Ishikawa (cell line): Measurements from ENCODE around the gene UBE2O.
A peak's percentile ranks its signal among the peaks of the same experiment; 100 is the strongest.

Experiments
- CEBPB ChIP-seq: IDR thresholded peaks from 2 replicates; pipeline ENCODE4 v1.6.1; 2012
- CREB1 ChIP-seq: IDR thresholded peaks from 2 replicates; pipeline ENCODE4 v1.6.1; 2012; ENCODE audit warnings: low read depth
- EGR1 ChIP-seq: IDR thresholded peaks from 2 replicates; pipeline ENCODE4 v1.6.1; 2012
- EP300 ChIP-seq: IDR thresholded peaks from 2 replicates; pipeline ENCODE4 v1.6.1; 2012; ENCODE audit warnings: borderline replicate concordance
- FOXM1 ChIP-seq: IDR thresholded peaks from 2 replicates; pipeline ENCODE4 v1.6.1; 2012; ENCODE audit warnings: low read depth, borderline replicate concordance
- NFIC ChIP-seq: IDR thresholded peaks from 2 replicates; pipeline ENCODE4 v1.6.1; 2012
- RAD21 ChIP-seq: IDR thresholded peaks from 2 replicates; pipeline ENCODE4 v1.6.1; 2012; ENCODE audit warnings: low read depth
- TAF1 ChIP-seq: IDR thresholded peaks from 2 replicates; pipeline ENCODE4 v1.6.1; 2012; ENCODE audit warnings: low read depth, mild to moderate bottlenecking
- TCF12 ChIP-seq: IDR thresholded peaks from 2 replicates; pipeline ENCODE4 v1.6.1; 2012; ENCODE audit warnings: low read depth
- TEAD4 ChIP-seq: IDR thresholded peaks from 2 replicates; pipeline ENCODE4 v1.6.1; 2012
- YY1 ChIP-seq: IDR thresholded peaks from 2 replicates; pipeline ENCODE4 v1.6.1; 2012; ENCODE audit warnings: low read depth
- ZBTB7A ChIP-seq: IDR thresholded peaks from 2 replicates; pipeline ENCODE4 v1.6.1; 2012; ENCODE audit warnings: low read depth
- TF ChIP-seq, protein P1 (sequence below): IDR thresholded peaks from 2 replicates; pipeline ENCODE4 v1.6.1; 2012
- TF ChIP-seq, protein P2 (sequence below): IDR thresholded peaks from 2 replicates; pipeline ENCODE4 v1.6.1; 2012
- TF ChIP-seq, protein P3 (sequence below): IDR thresholded peaks from 2 replicates; pipeline ENCODE4 v1.6.1; 2012; ENCODE audit warnings: low read depth, mild to moderate bottlenecking

The UBE2O gene

DNA sequence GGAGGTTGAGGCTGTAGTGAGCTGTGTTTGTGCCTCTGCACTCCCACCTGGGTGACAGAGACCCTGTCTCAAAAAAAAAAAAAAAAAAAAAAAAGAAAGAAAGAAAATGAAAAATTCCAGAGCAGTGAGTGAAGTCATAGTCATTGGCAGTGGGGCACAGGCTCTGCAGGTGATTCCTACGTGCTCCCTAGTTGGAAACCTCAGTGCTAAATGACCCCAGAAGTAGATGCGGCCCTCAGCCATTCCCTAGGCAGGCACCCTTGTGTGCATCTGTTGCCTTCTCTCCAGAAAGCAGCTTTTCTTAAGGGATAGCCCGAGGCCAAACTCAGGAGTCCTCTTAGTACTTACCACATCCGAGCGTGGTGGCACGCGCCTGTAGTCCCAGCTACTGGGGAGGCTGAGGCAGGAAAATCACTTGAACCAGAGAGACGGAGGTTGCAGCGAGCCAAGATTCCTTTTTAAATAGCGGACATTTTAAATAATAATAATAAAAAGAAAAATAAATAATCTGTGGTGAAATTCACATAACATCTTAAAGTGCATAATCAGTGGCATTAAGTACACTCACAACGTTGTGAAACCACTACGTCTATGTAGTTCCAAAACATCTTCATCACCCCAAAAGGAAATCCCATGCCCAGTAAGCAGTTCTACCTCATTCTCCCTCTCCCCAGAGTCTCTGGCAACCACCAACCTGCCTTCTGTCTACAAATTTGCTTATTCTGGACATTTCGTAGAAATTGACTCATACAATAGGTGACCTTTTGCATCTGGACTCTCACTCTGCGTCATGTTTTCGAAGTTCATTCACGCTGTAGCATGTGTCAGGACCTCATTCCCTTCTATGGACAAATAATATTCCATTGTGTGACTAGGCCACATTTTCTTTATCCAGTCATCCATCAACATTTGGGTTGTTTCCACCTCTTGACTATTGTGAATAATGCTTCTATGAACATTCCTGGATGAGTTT lies 81.0 kb downstream of the UBE2O start:
- TF ChIP-seq FOXM1 (no peak), NFIC (no peak), EP300 (peak; percentile 47; the same call in 1 of the 2 replicates), RAD21 (no peak), TEAD4 (peak; percentile 36; the same call in 1 of the 2 replicates), CREB1 (no peak), EGR1 (no peak), CEBPB (no peak), TCF12 (no peak), ZBTB7A (no peak)
- TF ChIP-seq, protein P1, sequence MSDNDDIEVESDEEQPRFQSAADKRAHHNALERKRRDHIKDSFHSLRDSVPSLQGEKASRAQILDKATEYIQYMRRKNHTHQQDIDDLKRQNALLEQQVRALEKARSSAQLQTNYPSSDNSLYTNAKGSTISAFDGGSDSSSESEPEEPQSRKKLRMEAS, result peak; percentile 80
- TF ChIP-seq, protein P2, sequence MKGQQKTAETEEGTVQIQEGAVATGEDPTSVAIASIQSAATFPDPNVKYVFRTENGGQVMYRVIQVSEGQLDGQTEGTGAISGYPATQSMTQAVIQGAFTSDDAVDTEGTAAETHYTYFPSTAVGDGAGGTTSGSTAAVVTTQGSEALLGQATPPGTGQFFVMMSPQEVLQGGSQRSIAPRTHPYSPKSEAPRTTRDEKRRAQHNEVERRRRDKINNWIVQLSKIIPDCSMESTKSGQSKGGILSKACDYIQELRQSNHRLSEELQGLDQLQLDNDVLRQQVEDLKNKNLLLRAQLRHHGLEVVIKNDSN, result no peak
- TF ChIP-seq, protein P3, sequence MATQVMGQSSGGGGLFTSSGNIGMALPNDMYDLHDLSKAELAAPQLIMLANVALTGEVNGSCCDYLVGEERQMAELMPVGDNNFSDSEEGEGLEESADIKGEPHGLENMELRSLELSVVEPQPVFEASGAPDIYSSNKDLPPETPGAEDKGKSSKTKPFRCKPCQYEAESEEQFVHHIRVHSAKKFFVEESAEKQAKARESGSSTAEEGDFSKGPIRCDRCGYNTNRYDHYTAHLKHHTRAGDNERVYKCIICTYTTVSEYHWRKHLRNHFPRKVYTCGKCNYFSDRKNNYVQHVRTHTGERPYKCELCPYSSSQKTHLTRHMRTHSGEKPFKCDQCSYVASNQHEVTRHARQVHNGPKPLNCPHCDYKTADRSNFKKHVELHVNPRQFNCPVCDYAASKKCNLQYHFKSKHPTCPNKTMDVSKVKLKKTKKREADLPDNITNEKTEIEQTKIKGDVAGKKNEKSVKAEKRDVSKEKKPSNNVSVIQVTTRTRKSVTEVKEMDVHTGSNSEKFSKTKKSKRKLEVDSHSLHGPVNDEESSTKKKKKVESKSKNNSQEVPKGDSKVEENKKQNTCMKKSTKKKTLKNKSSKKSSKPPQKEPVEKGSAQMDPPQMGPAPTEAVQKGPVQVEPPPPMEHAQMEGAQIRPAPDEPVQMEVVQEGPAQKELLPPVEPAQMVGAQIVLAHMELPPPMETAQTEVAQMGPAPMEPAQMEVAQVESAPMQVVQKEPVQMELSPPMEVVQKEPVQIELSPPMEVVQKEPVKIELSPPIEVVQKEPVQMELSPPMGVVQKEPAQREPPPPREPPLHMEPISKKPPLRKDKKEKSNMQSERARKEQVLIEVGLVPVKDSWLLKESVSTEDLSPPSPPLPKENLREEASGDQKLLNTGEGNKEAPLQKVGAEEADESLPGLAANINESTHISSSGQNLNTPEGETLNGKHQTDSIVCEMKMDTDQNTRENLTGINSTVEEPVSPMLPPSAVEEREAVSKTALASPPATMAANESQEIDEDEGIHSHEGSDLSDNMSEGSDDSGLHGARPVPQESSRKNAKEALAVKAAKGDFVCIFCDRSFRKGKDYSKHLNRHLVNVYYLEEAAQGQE, result no peak

DNA sequence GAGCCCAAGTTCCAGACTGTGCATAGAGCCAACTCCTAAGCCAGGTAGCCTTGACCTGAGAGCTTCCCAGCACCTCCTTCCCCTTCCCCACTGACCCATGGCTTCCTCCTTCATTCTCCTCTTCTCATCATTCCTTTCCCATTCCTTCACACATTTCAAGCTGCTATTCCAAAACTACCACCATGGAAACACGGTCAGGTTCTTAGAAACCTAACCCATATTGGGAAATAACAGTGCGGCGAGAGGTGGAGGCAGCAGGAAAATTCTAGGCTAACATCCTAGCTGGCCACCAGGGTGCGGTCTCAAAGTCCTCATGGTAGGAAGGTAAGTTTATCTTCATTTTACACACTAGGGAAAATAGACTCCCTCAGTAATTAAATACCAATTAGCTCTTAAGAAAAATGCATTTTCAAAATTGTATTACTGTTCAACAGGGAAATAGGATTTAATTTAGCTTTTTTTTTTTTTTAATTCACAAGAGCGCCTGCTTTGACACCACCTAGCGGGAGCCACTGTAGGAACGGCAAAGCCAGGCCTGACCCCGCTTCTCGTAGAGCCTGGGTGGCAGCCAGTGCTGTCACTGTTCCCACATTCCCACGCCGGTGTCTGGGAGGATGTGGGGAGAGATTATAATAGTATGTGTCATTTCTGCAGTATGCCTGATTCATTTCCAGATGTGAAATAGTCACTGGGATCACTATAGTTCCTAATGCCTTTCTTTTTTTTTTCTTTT lies 82.5 kb downstream of the UBE2O start:
- no peak for TF ChIP-seq EGR1
- 0 out of 2 replicates have a peak, but pooled peaks have one; percentile 23 for TF ChIP-seq NFIC
- no peak for TF ChIP-seq RAD21
- TF ChIP-seq, protein P3, result no peak
- TF ChIP-seq, protein P1, result no peak
- no peak for TF ChIP-seq FOXM1
- no peak for TF ChIP-seq CREB1
- TF ChIP-seq YY1, result no peak
- no peak for TF ChIP-seq CEBPB
- TF ChIP-seq TEAD4, result peak; percentile 31; the same call in 1 of the 2 replicates
- peak; percentile 39; the same call in 1 of the 2 replicates for TF ChIP-seq EP300
- no peak for TF ChIP-seq ZBTB7A
- TF ChIP-seq TAF1, result no peak
- no peak; the same call in 1 of the 2 replicates for TF ChIP-seq TCF12
- TF ChIP-seq, protein P2, result no peak

DNA sequence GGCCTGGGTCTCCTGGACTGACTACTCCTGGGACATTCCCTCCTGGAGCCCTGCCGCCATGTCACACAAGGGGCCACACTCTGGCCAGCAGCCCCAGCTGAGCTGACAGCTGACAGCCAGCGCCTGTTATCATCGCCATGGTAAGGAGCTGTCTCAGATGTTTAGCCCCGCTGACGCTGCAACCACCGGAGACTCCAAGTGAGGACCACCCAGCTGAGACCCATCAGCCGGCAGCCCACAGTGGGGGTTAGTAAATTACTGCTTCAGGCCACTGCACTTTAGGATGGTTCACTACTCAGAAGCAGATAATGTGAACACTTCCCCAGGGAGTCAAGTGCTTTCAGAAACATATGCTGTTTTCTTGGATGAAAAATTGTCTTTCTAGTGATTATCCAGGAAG lies 83.1 kb downstream of the UBE2O start:
- no peak for TF ChIP-seq CREB1
- TF ChIP-seq YY1, result no peak
- TF ChIP-seq EGR1, result no peak
- no peak for TF ChIP-seq RAD21
- TF ChIP-seq, protein P2, result no peak
- TF ChIP-seq CEBPB, result no peak
- no peak for TF ChIP-seq TAF1
- TF ChIP-seq EP300, result no peak

DNA sequence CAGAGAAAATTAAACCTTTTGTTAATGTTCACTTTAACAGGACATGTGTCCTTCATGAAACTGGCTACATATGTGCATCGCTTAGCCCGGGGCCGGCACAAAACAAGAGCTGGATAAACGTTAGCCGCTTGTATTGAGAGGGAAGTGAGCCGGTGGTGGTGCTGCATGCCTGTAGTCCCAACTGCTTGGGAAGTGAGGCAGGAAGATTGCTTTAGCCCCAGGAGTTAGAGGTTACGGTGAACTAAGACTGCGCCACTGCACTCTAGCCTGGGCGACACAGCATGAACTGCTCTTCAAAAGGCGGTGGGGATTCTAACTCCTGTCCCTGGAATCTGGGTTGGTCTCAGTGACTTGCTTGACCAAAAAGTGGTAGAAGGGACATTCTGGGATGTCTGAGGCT lies 83.6 kb downstream of the UBE2O start:
- TF ChIP-seq TCF12, result no peak
- TF ChIP-seq TEAD4, result no peak
- TF ChIP-seq EGR1, result no peak
- TF ChIP-seq, protein P1, result no peak
- TF ChIP-seq FOXM1, result no peak
- TF ChIP-seq TAF1, result no peak
- no peak for TF ChIP-seq EP300
- no peak for TF ChIP-seq NFIC
- no peak for TF ChIP-seq CREB1
- TF ChIP-seq, protein P2, result no peak
- TF ChIP-seq RAD21, result no peak
- no peak for TF ChIP-seq YY1
- TF ChIP-seq CEBPB, result no peak
- no peak for TF ChIP-seq ZBTB7A
- TF ChIP-seq, protein P3, result no peak
